OCI-LY7 (cell line): ENCODE results near the gene GOSR1.

ENCODE experiments used
- CTCF ChIP-seq: fragments of 200-600 bp; sonication (generic); conservative IDR thresholded peaks from 2 replicates; pipeline ENCODE4 v1.5.1; 2014; ENCODE audit warnings: mild to moderate bottlenecking, antibody characterized with exemption, low read length, moderate library complexity, mixed read lengths
- EZH2phosphoT487 ChIP-seq: fragments of 200-600 bp; sonication (generic); IDR thresholded peaks from 2 replicates; pipeline ENCODE4 v1.6.1; 2018; ENCODE audit warnings: low read depth, borderline replicate concordance, mild to moderate bottlenecking, mixed run types, antibody characterized with exemption, low read length, moderate library complexity, mixed read lengths

- TF ChIP-seq CTCF (no peak), EZH2phosphoT487 (no peak)
Observed at GRCh38 chr17:30541802-30542201, 64.6 kb downstream of the GOSR1 start.
